GM21515 (cell line): ENCODE results near the gene DDHD1.

ENCODE experiments used
- ATAC-seq: cut with Tn5 transposase; IDR thresholded peaks from one replicate; pipeline ENCODE4 v1.9.1; 2021; ENCODE audit not compliant: unreplicated experiment

Gene DDHD1

GRCh38 chr14:53001787-53002378 is 151.2 kb downstream of the DDHD1 start:
- no peak for ATAC-seq

GRCh38 chr14:52998376-52999015 is 154.6 kb downstream of the DDHD1 start:
- ATAC-seq: no peak

GRCh38 chr14:52996493-52996892 is 156.6 kb downstream of the DDHD1 start:
- ATAC-seq: no peak

GRCh38 chr14:52995998-52996397 is 157.1 kb downstream of the DDHD1 start:
- ATAC-seq: no peak

GRCh38 chr14:52992236-52992870 is 160.8 kb downstream of the DDHD1 start:
- ATAC-seq: no peak

GRCh38 chr14:52988139-52988538 is 165.0 kb downstream of the DDHD1 start:
- ATAC-seq: no peak

- ATAC-seq: no peak
Observed at GRCh38 chr14:52987514-52987913, 165.6 kb downstream of the DDHD1 start.

- no peak for ATAC-seq
Observed at GRCh38 chr14:52987042-52987441, 166.1 kb downstream of the DDHD1 start.
